IPS DF 4.7 (cell line): ENCODE measurements around the gene SCGB2A2.

ENCODE experiments used
- DNase-seq: peaks from one replicate; pipeline ENCODE4 v3.0.0-alpha.2; 2013; ENCODE audit warnings: low spot score; ENCODE audit errors: extremely low read depth

SCGB2A2 gene

DNA sequence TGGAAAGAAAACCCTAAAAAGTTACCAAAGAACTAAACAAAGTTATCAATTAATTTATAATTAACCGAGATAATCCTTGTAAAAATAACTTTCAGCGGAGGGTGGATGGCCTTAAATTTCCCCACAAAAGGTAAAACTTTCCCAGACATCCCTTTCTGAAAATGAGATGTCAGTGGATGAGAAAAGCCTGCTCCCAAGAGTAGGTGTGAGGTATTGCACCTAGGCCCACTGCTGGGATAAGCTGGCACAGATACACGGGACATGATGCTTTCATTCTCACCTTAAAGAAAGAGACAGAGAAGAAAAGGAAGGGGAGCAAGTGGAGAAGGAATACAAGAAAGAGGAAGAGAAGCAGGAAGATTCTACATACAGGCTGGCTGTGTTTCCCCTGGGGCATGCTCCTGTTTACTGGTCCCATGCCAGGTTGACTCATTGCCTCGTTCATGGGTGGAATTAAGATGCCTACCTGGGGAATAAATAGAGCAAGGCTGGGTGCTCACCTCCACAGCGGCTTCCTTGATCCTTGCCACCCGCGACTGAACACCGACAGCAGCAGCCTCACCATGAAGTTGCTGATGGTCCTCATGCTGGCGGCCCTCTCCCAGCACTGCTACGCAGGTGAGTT is at the start of gene SCGB2A2:
Gene SCGB2A2, plus strand, starts transcription at position 505 of the 625 bp plus-strand sequence. Its CDS starts 59 bp downstream, at position 564.
- no peak for DNase-seq

DNA sequence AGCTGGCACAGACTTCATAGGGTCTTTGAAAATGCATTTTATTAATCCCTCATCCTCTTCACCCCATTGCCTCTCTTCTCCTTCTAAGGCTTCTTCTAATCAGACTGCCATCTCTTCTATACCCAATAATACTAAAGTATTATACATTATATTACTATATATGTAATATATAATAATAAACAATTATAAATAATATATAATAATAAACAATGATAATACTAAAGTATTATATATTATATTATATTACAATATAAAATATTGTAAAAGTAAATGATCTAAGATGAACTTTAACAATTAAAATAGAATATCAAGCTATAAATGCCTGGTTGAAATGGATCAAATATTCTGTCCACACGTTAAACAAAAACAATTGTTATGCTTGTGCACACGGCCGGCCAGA is 48.5 kb upstream of the SCGB2A2 start:
- DNase-seq, result no peak

DNA sequence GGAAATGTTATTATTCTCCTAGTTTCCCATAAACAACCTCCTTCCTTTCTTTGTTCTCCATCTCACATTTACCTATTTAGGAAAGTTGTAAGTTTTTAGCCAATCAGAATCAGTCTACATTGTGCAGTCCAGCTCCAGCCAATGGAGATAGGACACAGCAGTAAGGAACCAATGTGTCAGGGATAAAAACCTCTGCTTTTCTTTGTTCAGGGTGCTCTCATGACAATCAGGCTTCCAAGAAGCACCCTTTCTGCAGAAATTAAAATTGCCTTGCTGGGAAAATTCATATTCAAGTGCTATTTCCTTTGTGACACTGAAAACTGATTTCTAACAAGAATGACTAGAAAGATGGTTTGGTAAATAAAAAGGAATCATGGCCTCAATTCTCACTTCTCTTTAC is 46.9 kb upstream of the SCGB2A2 start:
- no peak for DNase-seq

DNA sequence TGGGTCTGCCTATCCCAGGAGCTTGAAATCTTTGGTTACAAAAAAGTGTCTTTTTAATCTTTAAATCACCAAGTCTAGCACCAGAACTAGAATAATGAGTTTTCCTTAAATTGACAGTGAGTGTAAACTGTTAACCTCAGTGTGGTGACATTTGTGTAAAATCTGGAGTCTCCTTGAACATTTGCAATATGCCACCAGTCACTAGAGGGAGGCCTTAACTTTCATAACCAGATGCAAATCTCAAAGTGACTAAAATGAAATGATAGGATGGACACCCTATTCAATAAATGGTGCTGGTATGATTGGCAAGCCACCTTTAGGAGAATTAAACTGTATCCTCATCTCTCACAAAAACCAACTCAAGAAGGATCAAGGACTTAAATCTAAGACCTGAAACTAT is 36.2 kb upstream of the SCGB2A2 start:
- no peak for DNase-seq

DNA sequence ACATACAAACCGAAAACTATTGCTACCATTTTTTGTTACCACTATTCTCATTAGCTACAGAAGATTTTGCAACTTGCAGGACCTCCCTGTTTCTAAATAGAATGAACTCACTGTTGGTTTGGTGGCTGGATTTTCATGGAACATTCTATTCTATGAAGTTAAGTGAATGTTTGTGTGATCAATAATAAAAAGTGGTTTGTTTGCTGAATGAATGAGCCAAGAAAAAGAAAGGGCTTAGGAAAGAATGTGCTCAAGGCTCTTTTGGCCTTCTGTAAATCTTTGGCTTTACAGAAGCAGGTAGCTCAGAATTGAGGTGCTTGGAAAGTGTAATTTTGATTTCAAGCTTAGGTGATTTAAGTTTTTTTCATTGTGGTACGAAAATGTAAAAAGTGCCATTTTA is 33.8 kb upstream of the SCGB2A2 start:
- DNase-seq, result no peak

DNA sequence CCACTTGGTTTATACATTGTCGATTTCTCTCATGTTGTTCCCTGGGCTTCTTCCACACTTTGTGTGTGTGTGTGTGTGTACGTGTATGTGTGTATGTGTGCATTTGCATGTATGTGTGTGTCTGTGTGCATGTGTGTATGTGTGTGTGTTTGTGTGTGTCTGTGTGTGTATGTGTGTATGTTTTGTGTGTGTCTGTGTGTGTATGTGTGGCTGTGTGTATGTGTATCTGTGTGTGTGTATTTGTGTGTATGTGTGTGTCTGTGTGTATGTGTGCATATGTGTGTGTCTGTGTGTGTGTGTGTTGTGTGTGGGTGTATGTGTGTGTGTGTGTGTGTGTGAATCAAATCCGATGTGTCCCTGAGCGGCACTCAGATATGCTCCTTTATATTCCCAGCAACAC is 32.5 kb upstream of the SCGB2A2 start:
- no peak for DNase-seq

DNA sequence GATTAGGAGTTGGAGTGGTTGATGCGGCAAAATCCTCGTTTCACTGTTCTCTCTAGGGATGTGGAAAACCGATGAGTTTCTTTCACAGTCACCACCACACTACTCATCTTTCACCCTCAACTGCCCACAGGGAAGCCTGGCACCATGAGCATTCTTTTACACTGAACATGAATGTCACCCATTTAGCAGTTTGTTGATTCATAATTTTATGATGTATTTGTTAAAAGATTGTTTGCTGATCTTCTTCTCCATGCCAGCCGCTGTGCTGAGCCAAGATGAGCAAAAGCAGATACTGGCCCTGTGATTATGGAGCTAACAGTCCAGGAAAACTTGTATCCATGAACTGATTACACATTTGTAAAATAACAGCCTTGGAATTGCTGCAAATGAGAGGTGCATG is 31.8 kb upstream of the SCGB2A2 start:
- DNase-seq, result no peak

DNA sequence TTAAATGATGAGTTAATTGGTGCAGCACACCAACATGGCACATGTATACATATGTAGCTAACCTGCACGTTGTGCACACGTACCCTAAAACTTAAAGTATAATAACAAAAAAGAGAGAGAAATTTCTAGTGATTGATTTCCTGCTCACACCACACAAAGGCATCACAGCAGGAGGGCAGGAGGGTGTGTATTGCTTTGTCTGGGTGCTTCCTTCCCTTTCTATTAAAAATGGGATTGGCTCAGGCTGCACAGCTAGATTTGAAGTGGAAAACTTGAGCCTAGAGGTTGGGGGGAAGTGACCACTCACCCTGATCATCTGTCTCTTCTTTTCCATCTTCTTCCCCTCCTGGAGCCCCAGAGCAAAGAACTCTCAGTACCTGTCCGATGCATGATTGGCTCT is 28.9 kb upstream of the SCGB2A2 start:
- DNase-seq, result no peak

DNA sequence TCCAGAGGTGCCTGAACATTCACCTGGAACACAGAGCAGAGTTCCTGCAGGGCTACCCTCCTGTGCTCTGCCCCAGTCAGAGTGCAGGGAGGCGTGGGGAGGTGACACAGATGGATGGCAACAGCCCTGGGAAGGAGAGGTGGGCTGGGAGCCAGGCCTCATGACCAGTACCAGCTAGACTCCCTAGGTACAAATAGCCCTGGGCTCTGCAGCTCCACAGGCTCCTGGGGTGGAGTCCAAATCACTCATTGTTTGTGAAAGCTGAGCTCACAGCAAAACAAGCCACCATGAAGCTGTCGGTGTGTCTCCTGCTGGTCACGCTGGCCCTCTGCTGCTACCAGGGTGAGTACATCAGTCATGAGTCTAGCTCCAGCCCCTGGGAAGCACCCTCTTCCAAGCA is 27.9 kb upstream of the SCGB2A2 start, which contains the start of gene SCGB1D2:
Gene SCGB1D2, plus strand, starts transcription at position 219 of the 400 bp plus-strand sequence. Its CDS starts 69 bp downstream, at position 288.
- DNase-seq, result no peak

DNA sequence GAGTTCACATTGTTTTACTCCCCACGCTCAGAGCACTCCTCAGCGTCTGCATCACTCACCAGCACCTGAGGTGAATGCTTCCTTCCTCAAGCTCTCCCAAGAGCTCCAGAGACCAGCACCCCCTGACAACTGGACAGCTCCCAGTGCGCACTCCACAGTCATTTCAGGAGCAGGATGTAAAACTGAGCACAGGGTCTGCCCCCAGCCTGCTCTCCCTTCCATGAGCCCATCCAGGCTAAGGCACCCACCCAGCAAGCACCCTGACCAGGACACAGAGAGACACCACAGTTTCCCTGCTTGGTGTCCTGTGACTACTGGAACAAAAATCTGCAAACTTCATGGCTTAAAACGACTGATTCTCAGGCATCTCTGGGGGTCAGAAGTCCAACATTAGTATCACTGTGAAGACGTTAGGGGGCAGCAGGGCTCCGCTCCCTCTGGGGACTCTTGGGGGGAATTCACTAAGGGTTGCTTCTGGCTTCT is 24.6 kb upstream of the SCGB2A2 start:
- DNase-seq, result no peak

DNA sequence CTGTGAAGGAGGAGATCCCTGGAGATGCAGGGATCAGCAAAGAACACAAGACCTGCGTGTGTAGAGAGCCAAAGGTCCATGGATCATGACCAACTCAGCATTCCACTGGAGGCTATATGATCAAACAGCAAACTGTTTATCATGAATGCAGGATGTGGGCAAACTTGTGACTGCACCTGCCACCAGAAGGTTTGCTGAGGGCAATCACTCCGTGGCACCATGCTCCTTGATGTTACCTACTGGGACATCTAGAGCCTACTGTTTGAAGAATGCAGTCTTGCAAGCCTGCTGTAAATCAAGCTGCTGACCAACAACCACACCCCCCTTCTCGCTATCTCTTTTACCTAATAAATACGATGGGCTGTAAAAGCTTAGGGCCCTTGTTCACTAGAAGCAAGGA is 18.3 kb upstream of the SCGB2A2 start:
- no peak for DNase-seq

DNA sequence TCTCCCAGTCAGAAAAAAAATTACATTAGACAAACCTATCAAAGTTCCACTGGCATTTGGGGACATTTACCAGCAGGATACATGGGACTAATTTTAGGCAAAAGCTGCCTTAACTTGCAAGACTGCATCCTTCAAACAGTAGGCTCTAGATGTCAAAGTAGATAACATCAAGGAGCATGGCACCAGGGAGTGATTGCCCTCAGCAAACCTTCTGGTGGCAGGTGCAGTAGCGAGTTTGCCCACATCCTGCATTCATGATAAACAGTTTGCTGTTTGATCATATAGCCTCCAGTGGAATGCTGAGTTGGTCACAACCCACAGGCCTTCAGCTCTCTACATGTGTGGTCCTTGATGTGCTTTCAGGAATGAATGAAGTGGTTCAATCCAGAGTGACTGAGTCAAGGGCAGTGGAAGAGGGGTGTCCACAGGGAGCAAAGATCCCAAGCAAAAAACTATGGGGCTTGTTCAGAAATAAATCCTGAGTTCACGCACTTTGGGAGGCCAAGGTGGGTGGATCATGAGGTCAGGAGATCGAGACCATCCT is 15.9 kb upstream of the SCGB2A2 start:
- no peak for DNase-seq

DNA sequence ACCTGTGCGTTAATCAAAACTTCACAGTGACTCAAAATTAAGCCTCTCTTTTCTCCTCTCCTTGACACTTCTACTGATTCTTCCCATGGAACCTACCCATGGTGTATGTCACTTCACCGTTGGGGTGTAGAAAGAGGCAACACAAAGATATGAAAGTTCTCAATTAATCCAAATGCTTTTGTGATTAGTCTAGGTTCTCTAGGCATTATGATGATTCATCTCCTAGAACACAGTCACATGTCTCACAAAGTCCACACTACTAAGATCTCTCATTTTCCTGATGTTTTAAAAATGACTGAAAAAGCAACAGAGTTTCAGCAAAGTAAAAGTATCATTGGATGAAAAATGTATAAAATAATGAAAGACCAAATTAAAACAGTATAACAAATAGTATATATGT is 13.7 kb upstream of the SCGB2A2 start:
- DNase-seq, result no peak

DNA sequence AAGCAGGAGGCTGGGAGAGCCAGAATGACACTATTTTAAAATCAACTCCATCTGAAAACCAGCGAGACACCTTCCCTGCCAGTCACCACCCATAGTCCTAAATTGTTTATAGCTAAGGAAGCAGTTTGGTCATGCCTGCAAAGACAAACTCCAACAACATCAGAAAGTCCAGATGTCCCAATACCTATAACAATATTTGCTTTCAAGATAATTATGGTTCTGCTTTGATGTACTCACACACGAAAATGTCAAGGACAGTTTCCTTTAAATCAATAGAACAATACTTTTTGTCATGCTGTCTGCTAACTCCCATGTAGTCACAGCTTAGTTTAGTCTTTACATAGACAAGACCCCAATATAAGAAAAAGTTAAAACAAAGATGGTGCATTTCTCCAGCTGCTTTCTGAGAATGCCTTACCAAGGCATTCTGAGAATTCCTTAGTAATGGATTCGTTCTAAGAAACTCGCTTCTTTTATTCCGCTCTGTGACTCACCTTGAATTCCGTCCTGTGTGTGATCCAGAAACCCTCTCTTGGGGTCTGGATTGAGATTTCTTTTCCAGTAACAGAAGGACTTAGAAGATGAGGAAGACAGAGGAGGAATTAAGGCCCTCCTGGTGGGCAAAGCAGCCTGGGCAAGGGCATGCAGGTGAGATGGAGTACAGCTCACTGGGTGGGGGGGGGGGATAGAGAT is 9.6 kb upstream of the SCGB2A2 start:
- DNase-seq, result no peak

DNA sequence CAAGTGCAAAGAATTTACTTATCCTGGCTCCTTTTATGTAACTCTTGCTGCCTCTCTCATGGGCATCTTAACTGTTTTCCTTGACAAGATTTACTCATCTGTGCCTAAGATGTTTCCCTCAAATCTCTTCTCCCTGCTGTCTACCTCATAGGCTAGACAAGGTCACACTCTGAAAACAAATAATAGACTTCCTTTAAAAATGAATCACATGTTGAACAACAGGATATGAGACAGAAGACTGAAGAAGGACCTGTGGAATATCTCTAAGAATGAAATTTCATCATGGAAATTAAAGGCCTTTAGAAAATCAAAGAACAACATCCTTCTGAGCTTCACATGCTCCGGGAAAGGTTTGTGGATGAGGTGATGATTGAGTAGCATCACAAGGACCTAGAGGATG is 6.0 kb upstream of the SCGB2A2 start:
- no peak for DNase-seq

DNA sequence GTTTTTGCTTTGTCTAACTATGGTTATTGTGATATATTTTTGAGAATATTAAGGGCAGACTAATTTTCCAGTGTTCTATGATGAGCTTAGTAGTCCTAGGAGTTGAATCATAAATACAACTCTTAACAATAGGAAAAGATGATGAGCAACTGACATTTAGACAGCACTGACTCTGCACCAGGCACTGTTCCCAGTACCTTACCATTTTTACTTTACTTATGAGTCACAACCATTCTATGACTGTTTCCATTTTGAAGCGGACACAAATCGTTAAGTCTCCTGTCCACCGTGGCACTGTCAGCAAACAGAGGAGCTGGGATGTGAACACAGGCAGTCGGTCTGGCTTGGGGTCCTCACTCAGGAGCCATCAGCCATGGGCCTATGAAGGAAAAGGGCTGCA is 3.4 kb upstream of the SCGB2A2 start:
- no peak for DNase-seq

DNA sequence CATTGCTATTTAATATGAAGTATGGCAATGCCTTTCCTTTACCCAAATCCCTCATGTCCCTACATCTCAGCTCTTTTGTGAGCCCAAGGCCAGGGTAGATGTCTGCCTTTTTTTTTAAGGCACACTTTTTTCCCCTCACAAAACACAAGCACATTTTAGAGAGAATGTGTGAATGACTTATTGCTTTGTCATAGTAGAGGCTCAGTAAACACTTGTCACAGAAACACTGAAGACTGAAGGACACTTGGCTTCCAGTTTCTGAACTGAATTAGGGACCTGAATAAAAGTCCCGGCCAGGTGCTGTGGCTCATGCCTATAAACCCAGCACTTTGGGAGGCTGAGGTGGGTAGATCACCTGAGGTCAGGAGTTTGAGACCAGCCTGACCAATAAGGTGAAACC is 2.9 kb upstream of the SCGB2A2 start:
- DNase-seq, result no peak

DNA sequence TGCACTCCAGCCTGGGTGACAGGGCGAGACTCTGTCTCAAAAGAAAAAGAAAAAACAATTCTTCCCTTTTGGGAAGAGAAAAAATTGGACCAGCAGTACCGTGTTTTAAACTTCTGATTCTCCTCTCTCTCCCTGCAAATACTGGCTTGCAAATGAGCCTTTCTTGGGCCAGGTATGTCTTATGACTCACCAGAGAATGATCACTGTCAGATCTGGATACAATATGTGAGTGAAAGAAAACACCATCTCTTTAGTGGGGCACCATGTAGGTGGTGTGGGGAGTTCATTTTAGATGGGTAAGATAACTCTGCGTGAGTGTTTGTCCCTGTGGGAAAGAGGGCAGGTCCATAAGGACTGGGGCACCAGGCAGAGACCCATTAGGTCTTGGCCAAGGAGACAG is 2.4 kb upstream of the SCGB2A2 start:
- DNase-seq, result no peak

DNA sequence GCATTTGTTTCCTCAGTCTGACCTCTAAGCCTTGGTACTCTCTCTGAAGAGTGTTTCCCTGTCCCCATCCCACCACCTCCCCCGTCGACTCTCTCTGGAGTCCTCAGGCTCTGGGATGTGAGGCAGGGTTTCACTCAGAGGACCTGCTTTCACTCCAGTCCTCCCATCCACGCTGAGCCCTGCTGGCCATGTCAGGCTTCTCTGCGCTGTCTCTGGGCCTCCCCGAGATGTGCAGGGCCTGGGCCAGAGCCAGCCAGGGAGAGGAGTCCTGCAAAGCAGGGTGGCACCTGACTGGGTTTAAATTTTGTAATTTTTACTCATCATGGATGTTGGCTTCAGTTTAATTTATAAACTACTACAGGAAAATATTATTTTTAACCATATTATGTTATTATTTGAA is 3.3 kb downstream of the SCGB2A2 start:
- DNase-seq, result no peak

DNA sequence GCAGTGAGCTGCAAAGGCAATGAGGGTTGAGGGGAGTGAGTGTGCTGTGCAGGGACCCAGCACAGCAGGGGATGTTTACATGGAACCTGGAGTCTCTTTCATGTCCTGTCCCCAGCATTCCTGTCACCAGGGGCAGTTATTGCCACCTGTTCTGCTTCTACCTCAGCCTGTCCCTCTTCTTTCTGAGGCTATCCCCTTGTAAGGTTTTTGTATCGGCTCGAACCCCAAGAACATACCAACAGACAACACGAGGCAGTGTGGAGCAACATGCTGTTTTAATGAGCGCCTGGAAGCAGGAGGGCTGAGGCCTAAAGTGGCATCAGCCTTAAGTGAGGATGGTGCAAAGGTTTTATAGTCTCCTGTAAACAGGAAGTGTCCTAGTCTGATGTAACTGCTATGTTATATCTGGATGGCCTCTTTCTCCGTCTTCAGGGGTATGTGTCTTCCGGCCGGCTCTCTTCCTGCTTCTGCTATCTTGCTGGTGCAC is 3.9 kb downstream of the SCGB2A2 start:
- DNase-seq, result no peak

DNA sequence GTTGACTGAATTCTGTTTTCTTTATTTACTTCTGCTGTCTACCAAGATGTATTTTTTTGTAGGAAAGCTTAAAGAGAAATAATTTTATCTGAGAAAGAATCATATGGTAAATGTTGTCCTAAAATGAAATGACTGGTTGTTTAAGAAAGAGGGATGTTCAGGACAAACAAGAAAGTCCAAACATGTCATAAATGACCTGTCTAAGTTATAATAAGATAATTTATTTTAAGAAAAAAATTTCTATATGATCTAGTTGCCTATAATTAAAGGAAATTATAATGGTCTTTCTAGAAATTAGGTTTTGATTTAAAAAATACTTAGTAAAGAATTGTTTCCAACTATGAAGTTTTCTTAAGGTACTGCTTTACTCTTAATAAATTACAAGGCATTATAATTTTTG is 10.5 kb downstream of the SCGB2A2 start:
- no peak for DNase-seq

DNA sequence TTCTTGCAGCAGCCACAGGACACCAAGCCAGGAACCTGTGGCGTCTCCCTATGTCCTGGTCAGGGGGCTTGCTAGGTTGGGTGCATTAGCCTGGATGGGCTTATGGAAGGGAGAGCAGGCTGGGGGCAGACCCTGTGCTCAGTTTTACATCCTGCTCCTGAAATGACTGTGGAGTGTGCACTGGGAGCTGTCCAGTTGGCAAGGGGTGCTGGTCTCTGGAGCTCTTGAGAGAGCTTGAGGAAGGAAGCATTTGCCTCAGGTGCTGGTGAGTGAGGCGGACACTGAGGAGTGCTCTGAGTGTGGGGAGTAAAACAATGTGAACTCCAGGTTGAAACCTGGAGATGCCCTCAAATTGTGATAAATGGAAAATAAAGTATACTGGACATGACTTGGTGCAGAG is 25.5 kb downstream of the SCGB2A2 start:
- DNase-seq, result no peak

DNA sequence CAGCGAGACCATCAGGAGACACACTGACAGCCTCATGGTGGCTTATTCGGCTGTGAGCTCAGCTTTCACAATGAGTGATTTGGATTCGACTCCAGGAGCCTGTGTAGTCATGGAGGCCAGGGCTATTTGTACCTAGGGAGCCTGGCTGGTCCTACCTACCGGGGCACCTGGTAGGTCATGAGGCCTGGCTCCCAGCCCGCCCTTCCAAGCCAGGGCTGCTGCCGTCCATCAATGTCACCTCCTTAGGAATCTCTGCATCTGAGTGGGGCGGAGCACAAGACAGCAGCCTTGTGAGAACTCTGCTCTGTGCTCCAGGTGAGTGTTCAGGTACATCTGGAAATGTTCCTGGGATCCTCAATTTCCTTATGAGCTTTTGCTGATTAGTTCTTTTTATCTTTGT is 29.0 kb downstream of the SCGB2A2 start, which contains the start of gene SCGB1D4:
Gene SCGB1D4, minus strand, starts transcription at position 101 of the 400 bp plus-strand sequence. Its CDS starts 65 bp downstream, at position 36.
- DNase-seq, result no peak
